Fibroblast of lung (primary cell): ENCODE measurements around the gene FABP6. TPM values are rescaled to one million over a fixed set of nuclear protein-coding genes. Genes with fewer than 3 reads are reported as not detected.
"Not testable (repeated sequence)": the region's sequence is repeated elsewhere in the genome, so short reads cannot be mapped to it uniquely, and the experiment has no call there.

ENCODE experiments used
- DNase-seq, 2 donors: peaks; one replicate each; pipeline versions ENCODE4 v3.0.0 to v3.0.0-alpha.2; 2010; ENCODE audit warnings: low read depth in 2 of 2
- H2AFZ ChIP-seq: 2 replicates; pipeline ENCODE4 v1.5.1; 2012; ENCODE audit warnings: low read length, control low read depth, inconsistent platforms
- H3K27ac ChIP-seq: 2 replicates; pipeline ENCODE4 v1.5.1; 2011; ENCODE audit warnings: low read length, control low read depth; ENCODE audit not compliant: insufficient read depth
- H3K27me3 ChIP-seq: 2 replicates; pipeline ENCODE4 v1.5.1; 2011; ENCODE audit warnings: mild to moderate bottlenecking, low read length; ENCODE audit not compliant: control insufficient read depth, insufficient read depth
- H3K36me3 ChIP-seq: 2 replicates; pipeline ENCODE4 v1.5.1; 2011; ENCODE audit warnings: low read length; ENCODE audit not compliant: control insufficient read depth, insufficient read depth
- H3K4me1 ChIP-seq: 2 replicates; pipeline ENCODE4 v1.5.1; 2011; ENCODE audit warnings: low read length; ENCODE audit not compliant: control insufficient read depth, insufficient read depth; ENCODE audit errors: extremely low read depth
- H3K4me2 ChIP-seq: 2 replicates; pipeline ENCODE4 v1.5.1; 2011; ENCODE audit warnings: low read length, control low read depth; ENCODE audit not compliant: insufficient read depth; ENCODE audit errors: extremely low read depth
- H3K4me3 ChIP-seq, 4 experiments: fragments of 200-600 bp in 1 of 4; sonication (generic) in 1 of 4; replicated peaks in 1 of 4; 2 replicates each; pipeline ENCODE4 v1.5.1; 2011 to 2016; ENCODE audit warnings: low read length in 4 of 4, low read depth in 3 of 4, mild to moderate bottlenecking in 3 of 4, control low read depth in 2 of 4, inconsistent platforms in 1 of 4, mixed read lengths in 1 of 4; ENCODE audit not compliant: insufficient read depth in 1 of 4; ENCODE audit errors: control extremely low read depth in 1 of 4
- H3K79me2 ChIP-seq: 2 replicates; pipeline ENCODE4 v1.5.1; 2012; ENCODE audit warnings: mild to moderate bottlenecking, low read length, inconsistent platforms; ENCODE audit not compliant: control insufficient read depth, insufficient read depth
- H3K9ac ChIP-seq: 2 replicates; pipeline ENCODE4 v1.5.1; 2011; ENCODE audit warnings: mild to moderate bottlenecking, low read length, control low read depth; ENCODE audit not compliant: insufficient read depth
- H3K9me3 ChIP-seq: 2 replicates; pipeline ENCODE4 v1.5.1; 2012; ENCODE audit warnings: low read depth, low read length; ENCODE audit not compliant: control insufficient read depth, insufficient read depth
- H4K20me1 ChIP-seq: 2 replicates; pipeline ENCODE4 v1.5.1; 2011; ENCODE audit warnings: low read length; ENCODE audit not compliant: control insufficient read depth, insufficient read depth; ENCODE audit errors: extremely low read depth
- EZH2 ChIP-seq: IDR thresholded peaks from 2 replicates; pipeline ENCODE4 v1.5.1; 2012; ENCODE audit warnings: low read length, control low read depth, mild to moderate bottlenecking; ENCODE audit errors: missing control alignments
- polyA plus RNA-seq, 2 donors: library from polyadenylated mRNA; depleted of rRNA in 1 of 2; stranded (reverse) in 1 of 2; unstranded in 1 of 2; fragments of >200 nt; gene quantifications; 2 replicates each; pipeline ENCODE4 v1.2.1, GENCODE V29; 2011 to 2012; ENCODE audit warnings: missing spikeins in 1 of 2
- total RNA-seq: library from RNA; depleted of rRNA; stranded (reverse); fragments of >200 nt; gene quantifications from 2 replicates; pipeline ENCODE4 v1.2.1, GENCODE V29; 2014
- TF ChIP-seq, protein P1 (sequence below), 2 donors: IDR thresholded peaks in 1 of 2; conservative IDR thresholded peaks in 1 of 2; 1 replicate in 1 of 2; 2 replicates in 1 of 2; pipeline ENCODE4 v1.5.1; 2011 to 2012; ENCODE audit warnings: low read length in 2 of 2, control low read depth in 1 of 2, inconsistent platforms in 1 of 2, low read depth in 1 of 2, mild to moderate bottlenecking in 1 of 2

Gene FABP6
- total and polyA plus RNA-seq, 2 donors (not counting 1 experiment from before 2014, with no cell fraction given): not detected

DNA sequence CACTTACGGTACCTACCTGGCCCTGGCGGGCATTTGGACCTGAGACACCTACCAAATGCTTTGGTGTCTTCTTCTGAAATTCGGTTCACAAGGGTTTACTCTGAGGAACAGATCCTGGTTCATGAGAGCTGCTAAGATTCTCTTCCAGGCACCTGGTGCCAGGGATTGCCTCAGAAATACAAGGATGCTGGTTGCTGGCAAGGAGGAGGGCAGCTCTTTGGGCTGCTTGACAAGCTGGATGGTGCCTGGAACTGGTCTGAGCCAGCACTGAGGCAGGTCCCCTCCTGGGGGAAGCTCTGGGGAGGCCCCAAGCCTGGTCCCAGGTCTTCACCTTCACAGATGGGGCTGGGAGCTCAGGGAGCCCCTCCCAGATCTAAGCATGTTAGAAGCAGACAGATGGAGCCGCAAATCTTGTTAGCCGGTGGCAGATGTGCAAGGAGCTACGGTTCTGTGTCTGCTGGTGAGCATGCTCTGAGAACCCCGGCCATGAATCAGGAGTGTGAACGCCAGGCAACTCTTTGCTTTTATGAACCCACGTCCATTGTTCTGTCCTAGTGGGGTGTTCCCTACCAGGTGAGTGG is 16.3 kb downstream of the FABP6 start:
- Histone ChIP-seq H3K36me3 (no peaks in the 10 kb centered on the region), H3K79me2 (no peaks in the 10 kb centered on the region), H3K4me1 (no peaks in the 10 kb centered on the region), H3K27ac (no peak overlapping the region), H3K4me2 (no peak overlapping the region), H4K20me1 (no peaks in the 10 kb centered on the region), H3K4me3 (no peak overlapping the region), H3K9ac (no peak overlapping the region), H3K27me3 (no peaks in the 10 kb centered on the region), H3K9me3 (no peaks in the 10 kb centered on the region), H2AFZ (no peak overlapping the region)
- no peak for TF ChIP-seq EZH2
- TF ChIP-seq, protein P1, sequence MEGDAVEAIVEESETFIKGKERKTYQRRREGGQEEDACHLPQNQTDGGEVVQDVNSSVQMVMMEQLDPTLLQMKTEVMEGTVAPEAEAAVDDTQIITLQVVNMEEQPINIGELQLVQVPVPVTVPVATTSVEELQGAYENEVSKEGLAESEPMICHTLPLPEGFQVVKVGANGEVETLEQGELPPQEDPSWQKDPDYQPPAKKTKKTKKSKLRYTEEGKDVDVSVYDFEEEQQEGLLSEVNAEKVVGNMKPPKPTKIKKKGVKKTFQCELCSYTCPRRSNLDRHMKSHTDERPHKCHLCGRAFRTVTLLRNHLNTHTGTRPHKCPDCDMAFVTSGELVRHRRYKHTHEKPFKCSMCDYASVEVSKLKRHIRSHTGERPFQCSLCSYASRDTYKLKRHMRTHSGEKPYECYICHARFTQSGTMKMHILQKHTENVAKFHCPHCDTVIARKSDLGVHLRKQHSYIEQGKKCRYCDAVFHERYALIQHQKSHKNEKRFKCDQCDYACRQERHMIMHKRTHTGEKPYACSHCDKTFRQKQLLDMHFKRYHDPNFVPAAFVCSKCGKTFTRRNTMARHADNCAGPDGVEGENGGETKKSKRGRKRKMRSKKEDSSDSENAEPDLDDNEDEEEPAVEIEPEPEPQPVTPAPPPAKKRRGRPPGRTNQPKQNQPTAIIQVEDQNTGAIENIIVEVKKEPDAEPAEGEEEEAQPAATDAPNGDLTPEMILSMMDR (conservative IDR thresholded peaks at IDR 0.05 in 1 of 2, IDR thresholded peaks at IDR 0.05 in 1 of 2; ENCODE audit: low read depth in 1 of 2, low read length in 2 of 2): no peak
- DNase-seq: no peak

DNA sequence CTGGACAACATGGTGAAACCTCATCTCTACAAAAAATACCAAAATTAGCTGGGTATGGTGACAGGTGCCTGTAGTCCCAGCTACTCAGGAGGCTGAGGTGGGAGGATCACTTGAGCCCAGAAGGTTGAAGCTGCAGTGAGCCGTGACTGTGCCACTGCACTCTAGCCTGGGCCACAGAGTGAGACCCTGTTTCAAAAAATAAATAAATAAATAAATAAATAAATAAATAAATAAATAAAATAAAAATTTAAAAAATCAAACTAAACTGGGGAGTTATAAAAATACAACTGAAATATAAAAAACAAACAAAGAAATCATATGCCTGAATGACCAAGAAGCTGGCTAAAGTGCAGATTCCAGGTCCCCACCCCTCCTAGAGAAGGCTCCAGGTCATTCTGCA is 20.3 kb downstream of the FABP6 start:
- not testable (repeated sequence) for H4K20me1 ChIP-seq, H3K79me2 ChIP-seq, H2AFZ ChIP-seq, H3K27me3 ChIP-seq, DNase-seq, H3K4me3 ChIP-seq, H3K27ac ChIP-seq, H3K4me2 ChIP-seq, H3K4me1 ChIP-seq, H3K9ac ChIP-seq, H3K9me3 ChIP-seq, H3K36me3 ChIP-seq

DNA sequence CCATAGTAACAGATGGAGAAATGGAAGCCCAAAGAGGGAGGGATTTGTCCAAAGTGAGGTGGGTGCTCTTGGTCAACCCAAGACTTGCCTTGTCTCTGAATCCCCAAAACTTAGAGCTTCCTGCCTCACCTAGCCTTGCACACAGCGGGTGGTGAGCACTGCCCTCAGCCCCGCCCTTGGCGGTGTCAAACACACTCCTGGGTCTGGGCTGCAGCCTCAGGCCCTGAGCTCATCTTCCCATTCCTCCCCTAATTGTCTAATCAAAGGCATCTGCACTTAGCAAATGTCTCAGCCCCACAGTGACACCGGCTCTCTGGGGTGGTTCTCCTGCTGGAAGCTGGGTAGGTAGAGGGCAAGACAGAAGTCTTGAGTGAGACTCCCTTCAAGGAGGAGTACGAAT is 20.9 kb downstream of the FABP6 start:
- Histone ChIP-seq H3K4me1 (no peaks in the 10 kb centered on the region), H2AFZ (no peak overlapping the region), H3K79me2 (no peaks in the 10 kb centered on the region), H3K4me3 (no peak overlapping the region), H3K27me3 (no peaks in the 10 kb centered on the region), H3K9me3 (no peaks in the 10 kb centered on the region), H3K4me2 (no peak overlapping the region), H4K20me1 (no peaks in the 10 kb centered on the region), H3K9ac (no peak overlapping the region), H3K36me3 (no peaks in the 10 kb centered on the region), H3K27ac (no peak overlapping the region)
- no peak for DNase-seq
- TF ChIP-seq, protein P1 (conservative IDR thresholded peaks at IDR 0.05 in 1 of 2, IDR thresholded peaks at IDR 0.05 in 1 of 2; ENCODE audit: low read depth in 1 of 2, low read length in 2 of 2): no peak
- no peak for TF ChIP-seq EZH2
